ENCODE results near the gene GATB.

- TF ChIP-seq POLR2A (IDR thresholded peaks at IDR 0.05) (no peak), CTCF (IDR thresholded peaks at IDR 0.05 in 8 of 11, conservative IDR thresholded peaks at IDR 0.05 in 3 of 11) (no peak), POLR2AphosphoS5 (IDR thresholded peaks at IDR 0.05) (no peak)
Measured at GRCh38 chr4:151808120-151808529, 47.3 kb upstream of the GATB start.
